H1 (cell line): ENCODE data around the gene ZNF536.

ENCODE experiments used
- BCL11A ChIP-seq, 2 experiments: IDR thresholded peaks; one replicate each; pipeline ENCODE4 v1.6.1; 2011; ENCODE audit warnings: low read depth in 2 of 2, low read length in 2 of 2, mild to moderate bottlenecking in 2 of 2
- CBX5 ChIP-seq: fragments of 300-800, 300-1000 bp; sonication (generic); IDR thresholded peaks from 2 replicates; pipeline ENCODE4 v1.7.1; 2016; ENCODE audit warnings: antibody characterized with exemption, low read length, low read depth
- CHD1 ChIP-seq: IDR thresholded peaks from 2 replicates; pipeline ENCODE4 v1.6.1; 2012; ENCODE audit warnings: low read depth, low read length, improper control_type of control experiment
- CTCF ChIP-seq, 3 experiments: IDR thresholded peaks; 1 replicate in 2 of 3; 2 replicates in 1 of 3; pipeline versions ENCODE4 v1.5.1 to v1.6.1; 2011; ENCODE audit warnings: low read length in 3 of 3, mild to moderate bottlenecking in 3 of 3, inconsistent platforms in 2 of 3, low read depth in 1 of 3, moderate library complexity in 1 of 3; ENCODE audit not compliant: insufficient read depth in 1 of 3; ENCODE audit errors: control extremely low read depth in 1 of 3
- EP300 ChIP-seq, 2 experiments: IDR thresholded peaks; 1 replicate in 1 of 2; 2 replicates in 1 of 2; pipeline ENCODE4 v1.6.1; 2011 to 2012; ENCODE audit warnings: low read depth in 2 of 2, low read length in 2 of 2, mild to moderate bottlenecking in 2 of 2, borderline replicate concordance in 1 of 2, inconsistent platforms in 1 of 2, moderate library complexity in 1 of 2
- EZH2 ChIP-seq: fragments of 200-600 bp; sonication (generic); IDR thresholded peaks from 2 replicates; pipeline ENCODE4 v1.7.1; 2012; ENCODE audit warnings: low read depth, mild to moderate bottlenecking, moderate library complexity, low read length, inconsistent platforms; ENCODE audit not compliant: severe bottlenecking
- HDAC6 ChIP-seq: IDR thresholded peaks from one replicate; pipeline ENCODE4 v1.7.1; 2012; ENCODE audit warnings: low read depth, mild to moderate bottlenecking, inconsistent platforms, low read length, moderate library complexity
- POLR2A ChIP-seq, 2 experiments: IDR thresholded peaks; 1 replicate in 1 of 2; 2 replicates in 1 of 2; pipeline ENCODE4 v1.6.1; 2011; ENCODE audit warnings: low read depth in 2 of 2, low read length in 2 of 2, mild to moderate bottlenecking in 2 of 2; ENCODE audit errors: control extremely low read depth in 1 of 2
- RAD21 ChIP-seq, 2 experiments: IDR thresholded peaks in 1 of 2; conservative IDR thresholded peaks in 1 of 2; 2 replicates each; pipeline ENCODE4 v1.6.1; 2011; ENCODE audit warnings: low read depth in 2 of 2, low read length in 2 of 2, improper control_type of control experiment in 1 of 2, inconsistent platforms in 1 of 2, mild to moderate bottlenecking in 1 of 2, moderate library complexity in 1 of 2
- RNF2 ChIP-seq: fragments of 200-900, 300-1000 bp; sonication (generic); IDR thresholded peaks from 2 replicates; pipeline ENCODE4 v1.7.1; 2016; ENCODE audit warnings: borderline replicate concordance, low read depth, mild to moderate bottlenecking, antibody characterized with exemption, low read length; ENCODE audit not compliant: poor library complexity, severe bottlenecking; ENCODE audit errors: missing control alignments
- SIX5 ChIP-seq: IDR thresholded peaks from 2 replicates; pipeline ENCODE4 v1.6.1; 2011; ENCODE audit warnings: mild to moderate bottlenecking, low read depth, low read length
- TBP ChIP-seq: IDR thresholded peaks from 2 replicates; pipeline ENCODE4 v1.6.1; 2011; ENCODE audit warnings: low read depth, low read length, improper control_type of control experiment
- YY1 ChIP-seq: IDR thresholded peaks from 2 replicates; pipeline ENCODE4 v1.6.1; 2011; ENCODE audit warnings: low read depth, mild to moderate bottlenecking, low read length

DNA sequence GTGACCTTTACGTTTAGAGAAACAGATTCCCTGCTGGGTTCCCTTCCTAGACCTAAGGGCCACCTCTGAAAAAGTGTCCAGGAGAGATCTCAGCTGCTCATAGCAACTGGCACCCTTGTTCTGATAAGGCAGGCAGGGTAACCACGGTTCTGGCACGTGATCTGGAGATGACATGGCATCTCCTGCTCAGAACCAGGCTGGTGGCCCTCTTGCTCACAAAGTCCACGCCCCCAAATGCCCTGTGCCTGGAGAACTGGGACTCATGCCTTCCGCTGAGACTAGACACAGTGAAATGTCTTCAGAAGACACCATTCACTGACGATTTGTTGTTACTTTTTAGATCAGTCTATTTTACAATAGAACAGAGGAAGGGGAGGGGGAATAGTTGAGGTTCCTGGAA lies 174.1 kb downstream of the ZNF536 start:
- TF ChIP-seq CTCF (IDR thresholded peaks at IDR 0.05; ENCODE audit: control extremely low read depth in 1 of 3, insufficient read depth in 1 of 3, low read depth in 1 of 3, low read length in 3 of 3) (no peak), BCL11A (IDR thresholded peaks at IDR 0.05; ENCODE audit: low read depth in 2 of 2, low read length in 2 of 2) (no peak), EZH2 (no peak), RNF2 (no peak), POLR2A (IDR thresholded peaks at IDR 0.05; ENCODE audit: control extremely low read depth in 1 of 2, low read depth in 2 of 2, low read length in 2 of 2) (no peak), SIX5 (no peak), RAD21 (IDR thresholded peaks at IDR 0.05 in 1 of 2, conservative IDR thresholded peaks at IDR 0.05 in 1 of 2; ENCODE audit: low read depth in 2 of 2, low read length in 2 of 2) (no peak), YY1 (no peak), CHD1 (no peak), HDAC6 (no peak), TBP (no peak), CBX5 (no peak), EP300 (IDR thresholded peaks at IDR 0.05; ENCODE audit: borderline replicate concordance in 1 of 2, low read depth in 2 of 2, low read length in 2 of 2) (no peak)
